ENCODE measurements around the gene RAB7A.

The RAB7A gene

GRCh38 chr3:128853826-128854225 lies 127.8 kb downstream of the RAB7A start:
- no peak for DNase-seq (ENCODE audit: low read depth)

- DNase-seq (ENCODE audit: low read depth) = no peak
These were observed 128.5 kb downstream of the RAB7A start for GRCh38 chr3:128854475-128854874.

GRCh38 chr3:128855569-128855968 lies 129.6 kb downstream of the RAB7A start:
- no peak for DNase-seq (ENCODE audit: low read depth)

GRCh38 chr3:128858167-128858566 lies 132.2 kb downstream of the RAB7A start:
- no peak for DNase-seq (ENCODE audit: low read depth)

- DNase-seq (ENCODE audit: low read depth) = no peak
These were observed 133.6 kb downstream of the RAB7A start for GRCh38 chr3:128859630-128860029.

GRCh38 chr3:128861491-128861890 lies 135.5 kb downstream of the RAB7A start:
- DNase-seq (ENCODE audit: low read depth) = no peak

- DNase-seq (ENCODE audit: low read depth) = no peak
These were observed 137.6 kb downstream of the RAB7A start for GRCh38 chr3:128863560-128863959.

Data from HS-27A (cell line).